Pancreas (tissue), 10 donors: Measurements from ENCODE around the gene PPP2R1A. TPM values are rescaled to one million over a fixed set of nuclear protein-coding genes. Genes with fewer than 3 reads are reported as not detected.

Experiments used
- ATAC-seq, 4 donors: fragments of 200-7000 bp; cut with Tn5 transposase; one replicate each; pipeline versions ENCODE4 v1.8.0 to v1.9.1; 2020; ENCODE audit warnings: mild to moderate bottlenecking in 4 of 4, moderate library complexity in 4 of 4
- DNase-seq, 6 donors: peaks; one replicate each; pipeline ENCODE4 v3.0.0-alpha.2; 2020
- FAIRE-seq: peaks from 2 replicates; lab custom pipeline; 2012; peaks lifted over from hg19 to GRCh38; lab: Jason Lieb, UNC
- H3K27ac ChIP-seq, 4 donors: fragments of 200-600 bp; sonication (generic); 1 replicate in 3 of 4; 2 replicates in 1 of 4; pipeline versions ENCODE4 v1.5.0 to v1.8.0; 2020
- H3K27me3 ChIP-seq, 4 donors: fragments of 200-600 bp; one replicate each; pipeline ENCODE4 v1.8.0; 2021
- H3K36me3 ChIP-seq, 3 donors: fragments of 200-600 bp; sonication (generic) in 1 of 3; one replicate each; pipeline versions ENCODE4 v1.5.0 to v1.8.0; 2020 to 2021
- H3K4me1 ChIP-seq, 3 donors: fragments of 200-600 bp; one replicate each; pipeline ENCODE4 v1.8.0; 2021
- H3K4me3 ChIP-seq, 4 donors: fragments of 200-600 bp; sonication (generic) in 2 of 4; one replicate each; pipeline versions ENCODE4 v1.5.0 to v1.8.0; 2020 to 2021
- H3K9me3 ChIP-seq, 4 donors: fragments of 200-600 bp; one replicate each; pipeline ENCODE4 v1.8.0; 2021
- CTCF ChIP-seq, 4 donors: fragments of 200-600 bp; sonication (generic) in 3 of 4; IDR thresholded peaks; one replicate each; pipeline versions ENCODE4 v1.5.0 to v1.8.0; 2021; ENCODE audit warnings: antibody characterized with exemption in 4 of 4
- WGBS, 2 donors: extraction: QIAGEN DNeasy Blood & Tissue Kit; methylation state at CpG; one replicate each; pipeline ENCODE4 v1.1.7; 2013; 5-methylcytosine and 5-hydroxymethylcytosine counted together
- intact Hi-C, 3 donors: fragments of 100-400 bp; cut with DNase I; formaldehyde crosslinking; loops; one replicate each; pipeline versions ENCODE4 v1.11.1 to v1.14.2; 2022
- polyA plus RNA-seq, 2 donors: library from polyadenylated mRNA; stranded (reverse); fragments of 200-250 nt; gene quantifications; one replicate each; pipeline ENCODE4 v1.2.3, GENCODE V29; 2013
- total RNA-seq, 6 donors: library from RNA; stranded (reverse); fragmentation: NEBNext Ultra II Directional in 4 of 6; extraction: Animal tissue kit (Norgen Biotek cat#: 25700) in 4 of 6; gene quantifications; one replicate each; pipeline versions ENCODE4 v1.2.1 to v1.2.4, GENCODE V29; 2021 to 2023
- donor health status: healthy with polysubstance abuse.
- donor health status: DM: no; HTN: no; CAD: no; lungs with moderate emphysema.
- donor health status: DM: no; HTN: no; CAD: no.
- donor health status: control.
- donor health status: control.
- donor health status: Bipolar disorder and iron deficiency.
- donor health status: DM: yes; HTN: yes; CAD: no.
- donor health status: DM: no; HTN: no; CAD: no.
- donor health status: DM: no; HTN: no; CAD: no.
- donor health status: DM: yes; HTN: yes; CAD: no.

Gene PPP2R1A
- total and polyA plus RNA-seq, 8 donors, result 70.9 to 119 (median 99.1) TPM

DNA sequence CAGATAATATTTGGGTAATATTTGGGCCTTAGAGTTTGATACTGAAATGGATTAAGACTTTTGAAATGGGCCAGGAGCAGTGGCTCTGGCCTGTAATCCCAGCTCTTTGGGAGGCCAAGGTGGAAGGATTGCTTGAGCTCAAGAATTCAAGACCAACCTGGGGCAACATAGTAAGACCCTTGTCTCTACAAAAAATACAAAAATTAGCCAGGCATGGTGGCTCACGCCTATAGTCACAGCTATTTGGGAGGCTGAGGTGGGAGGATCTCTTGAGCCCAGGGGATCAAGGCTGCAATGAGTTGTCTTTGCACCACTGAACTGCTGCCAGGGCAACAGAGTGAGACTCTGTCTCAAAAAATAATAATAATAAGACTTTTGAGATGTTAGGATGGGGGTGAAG, 17.5 kb upstream of the PPP2R1A start:
- Histone ChIP-seq H3K4me3 (no peak overlapping the region), H3K36me3 (peaks cover 0 to 4% (median 0%) of the 10 kb centered on the region in 3 donors), H3K27me3 (no peaks in the 10 kb centered on the region), H3K27ac (no peak overlapping the region), H3K9me3 (no peaks in the 10 kb centered on the region), H3K4me1 (peaks cover 0 to 7% (median 4%) of the 10 kb centered on the region in 3 donors)
- no peak for TF ChIP-seq CTCF (IDR thresholded peaks at IDR 0.05)
- no peak for DNase-seq
- intact Hi-C loops, result no loop called here
- 96 to 100% methylated on average over 1 of the region's 1 CpG for WGBS, 2 donors
- no peak for ATAC-seq
- no peak for FAIRE-seq

- H3K4me3 ChIP-seq, result no peak overlapping the region
- peaks cover 0 to 4% (median 3%) of the 10 kb centered on the region in 3 donors for H3K4me1 ChIP-seq
- H3K36me3 ChIP-seq, result no peaks in the 10 kb centered on the region
- WGBS, 2 donors, result 54 to 58% methylated on average over 10 of the region's 10 CpGs
- H3K27ac ChIP-seq, result no peak overlapping the region
- no peak for DNase-seq
- H3K27me3 ChIP-seq, result no peaks in the 10 kb centered on the region
- no peak for FAIRE-seq
- no peaks in the 10 kb centered on the region for H3K9me3 ChIP-seq
- no peak for ATAC-seq
- TF ChIP-seq CTCF (IDR thresholded peaks at IDR 0.05), result no peak
- intact Hi-C loops, result no loop called here
These were observed 13.3 kb upstream of the PPP2R1A start for GRCh38 chr19:52176574-52176973.

DNA sequence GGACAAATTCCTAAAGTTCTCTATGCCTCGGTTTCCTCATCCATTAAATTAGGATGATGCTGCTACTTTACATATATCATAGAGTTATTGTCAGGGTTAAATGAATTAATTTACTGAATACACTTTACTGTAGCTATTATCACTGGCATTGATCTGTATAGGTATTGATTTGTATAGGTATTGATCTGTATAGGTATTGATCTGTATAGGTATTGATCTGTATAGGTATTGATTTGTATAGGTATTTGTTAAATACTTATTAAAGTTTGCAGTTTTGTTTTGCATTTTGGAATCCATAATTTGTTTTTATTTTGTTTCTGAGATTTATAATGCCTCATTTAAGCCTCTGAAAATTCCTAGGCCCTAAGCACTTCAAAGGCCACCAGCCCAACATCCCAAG, 2.4 kb upstream of the PPP2R1A start:
- no peak for DNase-seq
- WGBS, 2 donors, result 97% methylated on average over 1 of the region's 1 CpG
- H3K4me3 ChIP-seq, result no peak overlapping the region
- peaks cover 0 to 14% (median 2%) of the 10 kb centered on the region in 3 donors for H3K4me1 ChIP-seq
- H3K36me3 ChIP-seq, result no peaks in the 10 kb centered on the region
- no peaks in the 10 kb centered on the region for H3K9me3 ChIP-seq
- no peak for ATAC-seq
- intact Hi-C loops, result no loop called here
- no peak overlapping the region for H3K27ac ChIP-seq
- no peak for FAIRE-seq
- H3K27me3 ChIP-seq, result no peaks in the 10 kb centered on the region
- no peak for TF ChIP-seq CTCF (IDR thresholded peaks at IDR 0.05)

DNA sequence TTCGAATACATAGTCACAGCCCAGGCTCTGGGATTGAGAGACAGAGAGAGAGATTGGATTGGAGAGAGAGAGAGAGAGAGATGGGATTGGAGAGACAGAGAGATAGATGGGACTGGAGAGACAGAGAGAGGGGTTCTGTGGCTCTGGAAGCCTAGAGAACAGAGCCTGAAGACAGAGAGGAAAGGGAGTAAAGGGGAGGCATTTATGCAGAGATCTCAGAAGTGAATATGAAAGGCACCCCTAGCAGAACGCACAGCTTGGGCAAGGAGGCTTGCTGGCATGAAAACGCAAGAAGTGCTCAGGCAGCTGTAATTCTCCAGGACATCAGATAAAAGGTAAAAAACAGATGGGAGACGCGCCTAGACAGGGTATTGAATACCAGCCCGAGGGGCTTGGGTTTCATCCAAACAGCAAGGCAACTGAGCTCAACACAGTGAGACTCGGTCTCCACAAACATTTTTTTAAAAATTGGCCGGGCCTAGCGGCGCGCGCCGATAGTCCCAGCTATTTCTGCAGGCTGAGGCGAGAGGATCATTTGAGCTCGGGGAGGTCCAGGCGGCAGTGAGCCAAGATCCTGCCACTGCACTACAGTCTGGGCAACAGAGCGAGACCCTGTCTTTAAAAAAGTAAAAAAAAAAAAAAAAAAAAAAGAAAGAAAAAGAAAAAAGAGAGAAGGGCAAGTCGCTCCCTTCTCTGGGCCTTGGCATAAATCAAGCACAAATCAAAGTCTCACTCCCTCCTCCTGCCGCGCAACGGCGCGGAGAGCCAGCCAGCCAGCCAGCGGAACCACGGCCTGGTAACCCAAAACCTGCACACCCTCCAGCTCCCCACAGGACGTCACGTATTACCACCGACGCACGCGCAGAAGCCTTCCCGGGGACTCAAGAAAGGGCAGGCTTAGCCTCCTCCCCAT, 774 bp upstream of the PPP2R1A start:
- ATAC-seq, result peak; percentile 4 to 26 (median 10)
- DNase-seq, result peak in 4 of 6 donors; percentile 84 to 100 (median 97)
- FAIRE-seq, result no peak
- TF ChIP-seq CTCF (IDR thresholded peaks at IDR 0.05), result no peak
- intact Hi-C loops, result no loop called here
- H3K36me3 ChIP-seq, result no peaks in the 10 kb centered on the region
- WGBS, 2 donors, result 1 to 2% methylated on average over 30 to 32 of the region's 32 CpGs
- peak overlapping the region; percentile 61 to 84 (median 70) for H3K27ac ChIP-seq
- H3K27me3 ChIP-seq, result no peaks in the 10 kb centered on the region
- no peaks in the 10 kb centered on the region for H3K9me3 ChIP-seq
- peaks cover 4 to 18% (median 5%) of the 10 kb centered on the region in 3 donors for H3K4me1 ChIP-seq
- H3K4me3 ChIP-seq, result peak overlapping the region in 3 of 4 donors; percentile 7 to 52 (median 51)
